ENCODE measurements around the gene ZBED4. TPM values are rescaled to one million over a fixed set of nuclear protein-coding genes. Genes with fewer than 3 reads are reported as not detected.
A peak's percentile ranks its signal among the peaks of the same experiment; 100 is the strongest.

The ZBED4 gene
- total RNA-seq, 1 donor from 2014 or later: 36.5 TPM

GRCh38 chr22:49811020-49811791 lies 42.4 kb upstream of the ZBED4 start:
- no peak overlapping the region for H3K4me3 Mint-ChIP-seq (ENCODE audit: low read depth)
- H3K9me3 Mint-ChIP-seq (ENCODE audit: low read depth): peaks cover 5% of the 10 kb centered on the region
- TF ChIP-seq, protein P1, sequence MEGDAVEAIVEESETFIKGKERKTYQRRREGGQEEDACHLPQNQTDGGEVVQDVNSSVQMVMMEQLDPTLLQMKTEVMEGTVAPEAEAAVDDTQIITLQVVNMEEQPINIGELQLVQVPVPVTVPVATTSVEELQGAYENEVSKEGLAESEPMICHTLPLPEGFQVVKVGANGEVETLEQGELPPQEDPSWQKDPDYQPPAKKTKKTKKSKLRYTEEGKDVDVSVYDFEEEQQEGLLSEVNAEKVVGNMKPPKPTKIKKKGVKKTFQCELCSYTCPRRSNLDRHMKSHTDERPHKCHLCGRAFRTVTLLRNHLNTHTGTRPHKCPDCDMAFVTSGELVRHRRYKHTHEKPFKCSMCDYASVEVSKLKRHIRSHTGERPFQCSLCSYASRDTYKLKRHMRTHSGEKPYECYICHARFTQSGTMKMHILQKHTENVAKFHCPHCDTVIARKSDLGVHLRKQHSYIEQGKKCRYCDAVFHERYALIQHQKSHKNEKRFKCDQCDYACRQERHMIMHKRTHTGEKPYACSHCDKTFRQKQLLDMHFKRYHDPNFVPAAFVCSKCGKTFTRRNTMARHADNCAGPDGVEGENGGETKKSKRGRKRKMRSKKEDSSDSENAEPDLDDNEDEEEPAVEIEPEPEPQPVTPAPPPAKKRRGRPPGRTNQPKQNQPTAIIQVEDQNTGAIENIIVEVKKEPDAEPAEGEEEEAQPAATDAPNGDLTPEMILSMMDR (IDR thresholded peaks at IDR 0.05; ENCODE audit: unreplicated experiment): no peak
- H3K27ac Mint-ChIP-seq: no peak overlapping the region
- H3K36me3 Mint-ChIP-seq (ENCODE audit: insufficient read depth): peaks cover 30% of the 10 kb centered on the region
- H3K27me3 Mint-ChIP-seq: no peaks in the 10 kb centered on the region
- DNase-seq (ENCODE audit: low spot score, unreplicated experiment): no peak
- no peaks in the 10 kb centered on the region for H3K4me1 Mint-ChIP-seq (ENCODE audit: low read depth)

DNA sequence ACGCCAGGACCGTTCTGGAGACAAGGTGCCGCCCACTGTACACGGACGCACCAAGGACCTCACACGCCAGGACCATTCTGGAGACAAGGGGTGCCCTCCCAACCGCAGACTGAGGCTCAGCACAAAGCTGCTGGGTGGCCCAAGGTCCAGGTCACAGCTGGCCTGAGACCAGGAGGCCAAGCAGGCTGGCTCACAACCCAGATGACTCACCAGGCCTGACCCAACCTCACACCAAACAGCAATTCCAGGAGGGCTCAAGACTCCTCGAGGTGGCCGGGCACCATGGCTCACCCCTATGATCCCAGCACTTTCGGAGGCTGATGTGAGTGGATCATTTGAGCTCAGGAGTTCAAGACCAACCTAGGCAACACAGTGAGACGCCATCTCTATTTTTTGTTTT lies 40.8 kb upstream of the ZBED4 start:
- Mint-ChIP-seq H3K4me1 (ENCODE audit: low read depth) (no peaks in the 10 kb centered on the region), H3K4me3 (ENCODE audit: low read depth) (no peak overlapping the region), H3K9me3 (ENCODE audit: low read depth) (no peaks in the 10 kb centered on the region), H3K27me3 (no peaks in the 10 kb centered on the region), H3K36me3 (ENCODE audit: insufficient read depth) (peaks cover 23% of the 10 kb centered on the region), H3K27ac (no peak overlapping the region)
- TF ChIP-seq, protein P1 (IDR thresholded peaks at IDR 0.05; ENCODE audit: unreplicated experiment): no peak
- no peak for DNase-seq (ENCODE audit: low spot score, unreplicated experiment)

DNA sequence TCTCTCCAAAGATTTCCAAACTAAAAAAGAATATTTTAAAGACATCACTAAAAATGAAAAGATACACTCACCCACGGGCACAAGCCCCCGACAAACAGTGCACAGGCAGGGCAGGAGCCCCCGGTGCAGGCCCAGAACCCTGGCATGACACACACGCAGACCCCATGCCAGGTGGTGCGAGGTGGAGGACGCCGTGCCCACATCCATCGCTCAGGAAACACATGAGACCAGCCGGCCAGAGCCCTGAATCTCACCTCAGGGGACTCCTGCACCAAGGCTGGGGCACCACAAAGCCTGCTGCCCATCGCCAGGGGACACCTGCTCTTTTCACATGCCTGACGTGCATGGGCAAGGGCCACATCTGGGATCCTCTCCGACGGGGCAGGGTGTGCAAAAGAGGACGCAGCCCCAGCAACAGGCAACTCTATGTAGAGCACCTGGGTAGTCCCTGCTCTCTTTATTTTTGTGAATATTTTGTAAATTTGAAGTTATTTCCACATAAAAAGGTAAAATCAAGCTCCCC lies 39.4 kb upstream of the ZBED4 start:
- no peak overlapping the region for H3K4me3 Mint-ChIP-seq (ENCODE audit: low read depth)
- H3K9me3 Mint-ChIP-seq (ENCODE audit: low read depth): no peaks in the 10 kb centered on the region
- TF ChIP-seq, protein P1 (IDR thresholded peaks at IDR 0.05; ENCODE audit: unreplicated experiment): no peak
- no peak overlapping the region for H3K27ac Mint-ChIP-seq
- H3K4me1 Mint-ChIP-seq (ENCODE audit: low read depth): no peaks in the 10 kb centered on the region
- no peaks in the 10 kb centered on the region for H3K27me3 Mint-ChIP-seq
- no peak for DNase-seq (ENCODE audit: low spot score, unreplicated experiment)
- H3K36me3 Mint-ChIP-seq (ENCODE audit: insufficient read depth): peaks cover 20% of the 10 kb centered on the region

- DNase-seq (ENCODE audit: low spot score, unreplicated experiment): no peak
- H3K9me3 Mint-ChIP-seq (ENCODE audit: low read depth): no peaks in the 10 kb centered on the region
- no peaks in the 10 kb centered on the region for H3K27me3 Mint-ChIP-seq
- TF ChIP-seq, protein P1 (IDR thresholded peaks at IDR 0.05; ENCODE audit: unreplicated experiment): no peak
- H3K4me1 Mint-ChIP-seq (ENCODE audit: low read depth): no peaks in the 10 kb centered on the region
- H3K4me3 Mint-ChIP-seq (ENCODE audit: low read depth): no peak overlapping the region
- no peak overlapping the region for H3K27ac Mint-ChIP-seq
- peaks cover 22% of the 10 kb centered on the region for H3K36me3 Mint-ChIP-seq (ENCODE audit: insufficient read depth)
Observed at GRCh38 chr22:49814856-49815255, 38.8 kb upstream of the ZBED4 start.

DNA sequence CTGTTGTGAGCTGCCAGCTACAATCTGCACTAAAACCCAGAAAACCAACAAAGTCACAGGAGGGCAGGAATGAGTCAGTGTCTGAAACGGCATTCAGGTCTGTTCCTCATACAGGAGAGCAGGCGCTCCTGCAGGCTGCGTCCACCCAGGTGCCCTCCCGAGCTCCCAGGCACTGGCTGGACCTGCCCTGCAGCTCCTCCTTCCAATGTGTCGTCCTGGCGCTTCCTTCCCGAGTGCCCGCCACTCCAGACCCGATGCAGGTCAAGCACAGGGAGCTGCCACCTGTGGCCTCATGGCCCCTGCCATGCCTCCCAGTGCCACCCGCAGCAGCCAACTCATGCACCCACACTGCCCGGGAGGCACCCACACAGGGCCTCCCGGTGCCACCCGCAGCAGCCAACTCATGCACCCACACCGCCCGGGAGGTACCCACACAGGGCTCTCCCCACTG lies 38.0 kb upstream of the ZBED4 start:
- TF ChIP-seq, protein P1 (IDR thresholded peaks at IDR 0.05; ENCODE audit: unreplicated experiment): no peak
- no peak for DNase-seq (ENCODE audit: low spot score, unreplicated experiment)
- Mint-ChIP-seq H3K4me3 (ENCODE audit: low read depth) (no peak overlapping the region), H3K27ac (peak overlapping the region; percentile 64), H3K36me3 (ENCODE audit: insufficient read depth) (peaks cover 23% of the 10 kb centered on the region), H3K4me1 (ENCODE audit: low read depth) (no peaks in the 10 kb centered on the region), H3K9me3 (ENCODE audit: low read depth) (no peaks in the 10 kb centered on the region), H3K27me3 (no peaks in the 10 kb centered on the region)

All from progenitor cell of endocrine pancreas (in vitro differentiated cells).